HepG2 (cell line): ENCODE data around the gene GPS2. TPM values are rescaled to one million over a fixed set of nuclear protein-coding genes. Genes with fewer than 3 reads are reported as not detected.

Source experiments
- CSRNP2 ChIP-seq: sonication (generic); formaldehyde crosslinking; conservative IDR thresholded peaks from 2 replicates; pipeline ENCODE4 v1.8.0; 2022; ENCODE audit warnings: low read depth, missing genetic modification reagents
- GATAD1 ChIP-seq: IDR thresholded peaks from 2 replicates; pipeline ENCODE4 v1.6.1; 2016; ENCODE audit warnings: missing genetic modification reagents, missing compliant biosample characterization
- KLF6 ChIP-seq: IDR thresholded peaks from 2 replicates; pipeline ENCODE4 v1.8.0; 2016; ENCODE audit warnings: missing biosample characterization, missing genetic modification reagents
- STAT6 ChIP-seq: sonication (generic); formaldehyde crosslinking; IDR thresholded peaks from 2 replicates; pipeline ENCODE4 v1.4.0; 2020; ENCODE audit warnings: missing genetic modification reagents, mild to moderate bottlenecking, borderline replicate concordance
- ZBTB39 ChIP-seq: sonication (generic); formaldehyde crosslinking; IDR thresholded peaks from 2 replicates; pipeline ENCODE4 v1.5.0; 2020; ENCODE audit warnings: missing genetic modification reagents
- ZNF224 ChIP-seq: sonication (generic); formaldehyde crosslinking; IDR thresholded peaks from 2 replicates; pipeline ENCODE4 v1.5.0; 2020; ENCODE audit warnings: mild to moderate bottlenecking, missing genetic modification reagents
- ZNF275 ChIP-seq: sonication (generic); formaldehyde crosslinking; IDR thresholded peaks from 2 replicates; pipeline ENCODE4 v1.8.0; 2022; ENCODE audit warnings: missing genetic modification reagents, mild to moderate bottlenecking, inconsistent platforms, borderline replicate concordance
- ZNF616 ChIP-seq: sonication (generic); formaldehyde crosslinking; IDR thresholded peaks from 2 replicates; pipeline ENCODE4 v1.5.0; 2020; ENCODE audit warnings: low read depth, mild to moderate bottlenecking, missing genetic modification reagents
- polyA plus RNA-seq, 8 experiments: library from polyadenylated mRNA; depleted of rRNA in 3 of 8; stranded (reverse) in 7 of 8; unstranded in 1 of 8; fragments of >200 nt; fragmentation: Illumina TruSeq in 4 of 8; extraction: Trizol in 4 of 8; gene quantifications; 2 replicates each; pipeline versions ENCODE4 v1.2.1 to v1.2.3, GENCODE V29; 2011 to 2016; ENCODE audit warnings: low read depth in 4 of 8, missing spikeins in 1 of 8, mixed read lengths in 1 of 8; ENCODE audit not compliant: insufficient read depth in 1 of 8
- total RNA-seq, 5 experiments: library from RNA; depleted of rRNA; stranded (reverse); fragments of >200 nt; fragmentation: Illumina TruSeq; extraction: Trizol; gene quantifications; 2 replicates each; pipeline ENCODE4 v1.2.3, GENCODE V29; 2016; ENCODE audit warnings: low read depth in 1 of 5
- TF ChIP-seq, protein P1 (sequence below): sonication (generic); formaldehyde crosslinking; IDR thresholded peaks from 2 replicates; pipeline ENCODE4 v1.5.0; 2020; ENCODE audit warnings: mild to moderate bottlenecking, missing genetic modification reagents, borderline replicate concordance
- TF ChIP-seq, protein P2 (sequence below): sonication (generic); formaldehyde crosslinking; IDR thresholded peaks from 2 replicates; pipeline ENCODE4 v1.4.0; 2020; ENCODE audit warnings: missing genetic modification reagents
- TF ChIP-seq, protein P3 (sequence below): sonication (generic); formaldehyde crosslinking; IDR thresholded peaks from 2 replicates; pipeline ENCODE4 v1.4.0; 2020; ENCODE audit warnings: low read depth, missing genetic modification reagents

GPS2 gene
- total and polyA plus RNA-seq, 2 of the 13 experiments (the other 11 are each of a cell fraction or from before 2014, with no cell fraction given), result 58.0 to 59.4 TPM

DNA sequence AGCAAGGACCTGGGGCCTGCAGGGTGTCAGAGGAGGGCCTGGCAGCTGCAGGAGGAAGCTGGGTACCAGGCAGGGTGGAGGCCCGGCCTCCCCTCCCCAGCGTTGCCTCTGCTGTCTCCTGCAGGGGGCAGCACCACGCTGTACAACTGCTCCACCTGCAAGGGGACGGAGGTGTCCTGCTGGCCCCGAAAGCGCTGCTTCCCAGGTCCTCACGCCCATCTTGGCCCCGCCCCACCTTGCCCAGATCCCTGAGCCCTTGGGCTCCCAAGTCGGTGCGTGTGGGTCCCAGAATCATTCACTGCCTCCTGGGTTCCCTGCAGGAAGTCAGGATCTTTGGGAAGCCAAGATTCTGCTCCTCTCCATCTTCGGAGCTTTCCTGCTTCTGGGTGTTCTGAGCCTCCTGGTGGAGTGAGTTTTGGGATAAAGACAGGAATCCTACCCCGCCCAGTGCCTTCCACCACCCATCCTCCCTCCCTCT, 41.0 kb upstream of the GPS2 start (continued):
- TF ChIP-seq ZBTB39 (CRISPR knock-in tag) (no peak), CSRNP2 (no peak), GATAD1 (CRISPR knock-in tag) (0 out of 2 replicates have a peak, but pooled peaks have one; percentile 46), ZNF224 (no peak), STAT6 (no peak), ZNF275 (no peak), KLF6 (CRISPR knock-in tag) (no peak), ZNF616 (CRISPR knock-in tag) (no peak)
- TF ChIP-seq, protein P1, sequence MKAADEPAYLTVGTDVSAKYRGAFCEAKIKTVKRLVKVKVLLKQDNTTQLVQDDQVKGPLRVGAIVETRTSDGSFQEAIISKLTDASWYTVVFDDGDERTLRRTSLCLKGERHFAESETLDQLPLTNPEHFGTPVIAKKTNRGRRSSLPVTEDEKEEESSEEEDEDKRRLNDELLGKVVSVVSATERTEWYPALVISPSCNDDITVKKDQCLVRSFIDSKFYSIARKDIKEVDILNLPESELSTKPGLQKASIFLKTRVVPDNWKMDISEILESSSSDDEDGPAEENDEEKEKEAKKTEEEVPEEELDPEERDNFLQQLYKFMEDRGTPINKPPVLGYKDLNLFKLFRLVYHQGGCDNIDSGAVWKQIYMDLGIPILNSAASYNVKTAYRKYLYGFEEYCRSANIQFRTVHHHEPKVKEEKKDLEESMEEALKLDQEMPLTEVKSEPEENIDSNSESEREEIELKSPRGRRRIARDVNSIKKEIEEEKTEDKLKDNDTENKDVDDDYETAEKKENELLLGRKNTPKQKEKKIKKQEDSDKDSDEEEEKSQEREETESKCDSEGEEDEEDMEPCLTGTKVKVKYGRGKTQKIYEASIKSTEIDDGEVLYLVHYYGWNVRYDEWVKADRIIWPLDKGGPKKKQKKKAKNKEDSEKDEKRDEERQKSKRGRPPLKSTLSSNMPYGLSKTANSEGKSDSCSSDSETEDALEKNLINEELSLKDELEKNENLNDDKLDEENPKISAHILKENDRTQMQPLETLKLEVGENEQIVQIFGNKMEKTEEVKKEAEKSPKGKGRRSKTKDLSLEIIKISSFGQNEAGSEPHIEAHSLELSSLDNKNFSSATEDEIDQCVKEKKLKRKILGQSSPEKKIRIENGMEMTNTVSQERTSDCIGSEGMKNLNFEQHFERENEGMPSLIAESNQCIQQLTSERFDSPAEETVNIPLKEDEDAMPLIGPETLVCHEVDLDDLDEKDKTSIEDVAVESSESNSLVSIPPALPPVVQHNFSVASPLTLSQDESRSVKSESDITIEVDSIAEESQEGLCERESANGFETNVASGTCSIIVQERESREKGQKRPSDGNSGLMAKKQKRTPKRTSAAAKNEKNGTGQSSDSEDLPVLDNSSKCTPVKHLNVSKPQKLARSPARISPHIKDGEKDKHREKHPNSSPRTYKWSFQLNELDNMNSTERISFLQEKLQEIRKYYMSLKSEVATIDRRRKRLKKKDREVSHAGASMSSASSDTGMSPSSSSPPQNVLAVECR (CRISPR knock-in tag), result no peak; the same call in 1 of the 2 replicates
- TF ChIP-seq, protein P2, sequence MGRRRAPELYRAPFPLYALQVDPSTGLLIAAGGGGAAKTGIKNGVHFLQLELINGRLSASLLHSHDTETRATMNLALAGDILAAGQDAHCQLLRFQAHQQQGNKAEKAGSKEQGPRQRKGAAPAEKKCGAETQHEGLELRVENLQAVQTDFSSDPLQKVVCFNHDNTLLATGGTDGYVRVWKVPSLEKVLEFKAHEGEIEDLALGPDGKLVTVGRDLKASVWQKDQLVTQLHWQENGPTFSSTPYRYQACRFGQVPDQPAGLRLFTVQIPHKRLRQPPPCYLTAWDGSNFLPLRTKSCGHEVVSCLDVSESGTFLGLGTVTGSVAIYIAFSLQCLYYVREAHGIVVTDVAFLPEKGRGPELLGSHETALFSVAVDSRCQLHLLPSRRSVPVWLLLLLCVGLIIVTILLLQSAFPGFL, result no peak
- TF ChIP-seq, protein P3, sequence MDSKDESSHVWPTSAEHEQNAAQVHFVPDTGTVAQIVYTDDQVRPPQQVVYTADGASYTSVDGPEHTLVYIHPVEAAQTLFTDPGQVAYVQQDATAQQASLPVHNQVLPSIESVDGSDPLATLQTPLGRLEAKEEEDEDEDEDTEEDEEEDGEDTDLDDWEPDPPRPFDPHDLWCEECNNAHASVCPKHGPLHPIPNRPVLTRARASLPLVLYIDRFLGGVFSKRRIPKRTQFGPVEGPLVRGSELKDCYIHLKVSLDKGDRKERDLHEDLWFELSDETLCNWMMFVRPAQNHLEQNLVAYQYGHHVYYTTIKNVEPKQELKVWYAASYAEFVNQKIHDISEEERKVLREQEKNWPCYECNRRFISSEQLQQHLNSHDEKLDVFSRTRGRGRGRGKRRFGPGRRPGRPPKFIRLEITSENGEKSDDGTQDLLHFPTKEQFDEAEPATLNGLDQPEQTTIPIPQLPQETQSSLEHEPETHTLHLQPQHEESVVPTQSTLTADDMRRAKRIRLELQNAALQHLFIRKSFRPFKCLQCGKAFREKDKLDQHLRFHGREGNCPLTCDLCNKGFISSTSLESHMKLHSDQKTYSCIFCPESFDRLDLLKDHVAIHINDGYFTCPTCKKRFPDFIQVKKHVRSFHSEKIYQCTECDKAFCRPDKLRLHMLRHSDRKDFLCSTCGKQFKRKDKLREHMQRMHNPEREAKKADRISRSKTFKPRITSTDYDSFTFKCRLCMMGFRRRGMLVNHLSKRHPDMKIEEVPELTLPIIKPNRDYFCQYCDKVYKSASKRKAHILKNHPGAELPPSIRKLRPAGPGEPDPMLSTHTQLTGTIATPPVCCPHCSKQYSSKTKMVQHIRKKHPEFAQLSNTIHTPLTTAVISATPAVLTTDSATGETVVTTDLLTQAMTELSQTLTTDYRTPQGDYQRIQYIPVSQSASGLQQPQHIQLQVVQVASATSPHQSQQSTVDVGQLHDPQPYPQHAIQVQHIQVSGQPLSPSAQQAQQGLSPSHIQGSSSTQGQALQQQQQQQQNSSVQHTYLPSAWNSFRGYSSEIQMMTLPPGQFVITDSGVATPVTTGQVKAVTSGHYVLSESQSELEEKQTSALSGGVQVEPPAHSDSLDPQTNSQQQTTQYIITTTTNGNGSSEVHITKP, result no peak
